GM21576 (cell line): ENCODE results near the gene ECE1.
"Not testable (repeated sequence)": the region's sequence is repeated elsewhere in the genome, so short reads cannot be mapped to it uniquely, and the experiment has no call there.

Experiments
- ATAC-seq: cut with Tn5 transposase; IDR thresholded peaks from one replicate; pipeline ENCODE4 v1.9.1; 2021; ENCODE audit warnings: mild to moderate bottlenecking, moderate library complexity; ENCODE audit not compliant: unreplicated experiment

ECE1 gene

DNA sequence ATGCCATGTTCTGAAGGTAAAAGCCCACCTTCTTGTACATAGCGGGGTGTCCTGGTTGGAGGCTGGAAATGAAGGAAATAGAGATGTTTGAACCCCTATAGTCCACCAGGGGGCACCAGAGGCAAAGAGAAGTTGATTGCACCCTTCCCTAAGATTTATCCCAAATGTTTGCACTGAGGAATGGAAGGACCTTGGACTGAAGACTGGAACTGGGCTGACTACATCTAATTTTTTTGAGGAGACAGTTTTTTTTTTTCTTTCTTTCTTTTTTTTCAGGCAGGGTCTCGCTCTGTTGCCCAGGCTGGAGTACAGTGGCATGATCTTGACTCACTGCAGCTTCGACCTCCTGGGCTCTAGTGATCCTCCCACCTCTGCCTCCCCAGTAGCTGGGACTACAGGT, 58.2 kb downstream of the ECE1 start:
- no peak for ATAC-seq

DNA sequence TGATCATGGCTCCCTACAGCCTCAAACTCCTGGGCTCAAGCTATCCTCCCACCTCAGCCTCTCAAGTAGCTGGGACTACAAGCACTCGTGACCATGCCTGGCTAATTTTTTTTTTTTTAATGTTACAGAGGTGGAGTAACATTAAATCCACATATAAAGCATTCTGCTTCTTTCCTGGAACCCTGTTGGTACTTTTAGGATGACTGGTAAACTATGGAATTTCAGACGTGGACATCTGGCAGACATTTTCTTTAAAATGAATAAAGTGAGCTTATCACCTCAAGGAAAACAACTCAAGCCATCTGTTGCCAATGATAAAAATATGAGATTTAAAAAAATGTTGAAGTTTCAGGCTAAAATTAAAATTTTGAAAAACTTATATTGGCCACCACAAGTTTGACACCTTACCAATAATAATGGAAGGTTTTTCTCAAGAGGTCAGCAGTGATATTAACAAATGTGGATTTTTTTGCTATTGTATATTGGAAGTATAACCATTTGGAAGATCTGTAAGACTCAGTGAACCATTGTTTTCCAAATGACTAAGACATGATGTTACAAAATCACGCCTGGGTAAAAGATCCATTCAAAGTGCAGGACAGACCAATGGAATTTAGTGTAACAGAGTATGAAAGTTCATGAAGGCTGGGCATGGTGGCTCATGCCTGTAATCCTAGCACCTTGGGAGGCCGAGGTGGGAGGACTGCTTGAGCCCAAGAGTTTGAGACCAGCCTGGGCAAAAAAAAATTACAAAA, 60.8 kb downstream of the ECE1 start:
- ATAC-seq = no peak

DNA sequence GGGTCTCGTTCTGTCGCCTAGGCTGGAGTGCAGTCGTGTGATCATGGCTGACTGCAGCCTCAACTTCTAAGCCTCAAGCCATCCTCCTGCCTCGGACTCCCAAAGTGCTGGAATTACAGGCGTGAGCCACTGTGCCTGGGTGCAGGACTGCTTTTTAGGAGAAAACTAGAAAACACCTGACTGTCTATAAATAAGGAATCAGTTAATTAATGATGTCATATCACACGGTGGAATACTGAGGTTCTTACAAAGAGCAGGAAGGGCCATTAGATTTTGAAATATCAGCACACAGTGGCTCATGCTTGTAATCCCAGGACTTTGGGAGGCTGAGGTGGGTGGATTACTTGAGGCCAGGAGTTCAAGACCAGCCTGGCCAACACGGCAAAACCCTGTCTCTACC, 62.0 kb downstream of the ECE1 start:
- not testable (repeated sequence) for ATAC-seq

DNA sequence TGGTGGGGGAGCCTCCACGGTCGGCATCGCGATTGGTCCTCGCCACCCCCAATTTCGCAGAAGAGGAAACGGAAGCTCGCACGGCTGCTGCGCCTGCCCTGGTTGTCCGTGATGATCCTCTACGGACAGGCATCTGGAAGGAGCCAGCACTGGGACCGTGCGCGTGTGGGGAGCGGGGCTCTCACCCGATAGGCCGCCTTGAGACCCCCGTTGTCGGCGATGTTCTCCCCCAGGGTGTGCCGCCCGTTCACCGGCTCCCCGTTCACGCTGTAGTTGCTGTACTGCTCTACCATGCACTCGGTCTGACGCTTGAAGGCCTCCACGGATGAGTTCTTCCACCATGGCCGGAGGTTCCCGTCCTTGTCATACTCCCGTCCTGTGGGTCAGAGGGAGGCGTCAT, 65.2 kb downstream of the ECE1 start:
- ATAC-seq = no peak

DNA sequence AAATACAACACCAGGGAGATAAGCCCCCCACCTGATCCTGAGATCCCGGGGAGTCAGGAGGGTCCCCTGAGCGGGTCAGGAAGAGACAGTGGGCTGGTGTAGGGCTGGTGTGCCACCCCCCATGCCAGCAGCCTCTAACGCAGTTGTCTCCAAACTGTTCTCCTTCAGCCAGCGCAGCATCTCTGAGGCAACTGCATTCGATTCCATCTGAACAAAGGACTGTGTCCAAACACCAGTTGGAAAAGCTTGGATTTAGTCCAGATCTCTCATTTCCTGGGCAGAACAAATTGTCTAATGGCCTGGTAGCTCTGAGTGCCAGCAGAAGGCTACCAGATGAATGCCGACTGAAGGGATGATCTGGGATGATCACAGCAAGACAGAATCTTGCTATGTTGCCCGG, 69.4 kb downstream of the ECE1 start:
- ATAC-seq = no peak

DNA sequence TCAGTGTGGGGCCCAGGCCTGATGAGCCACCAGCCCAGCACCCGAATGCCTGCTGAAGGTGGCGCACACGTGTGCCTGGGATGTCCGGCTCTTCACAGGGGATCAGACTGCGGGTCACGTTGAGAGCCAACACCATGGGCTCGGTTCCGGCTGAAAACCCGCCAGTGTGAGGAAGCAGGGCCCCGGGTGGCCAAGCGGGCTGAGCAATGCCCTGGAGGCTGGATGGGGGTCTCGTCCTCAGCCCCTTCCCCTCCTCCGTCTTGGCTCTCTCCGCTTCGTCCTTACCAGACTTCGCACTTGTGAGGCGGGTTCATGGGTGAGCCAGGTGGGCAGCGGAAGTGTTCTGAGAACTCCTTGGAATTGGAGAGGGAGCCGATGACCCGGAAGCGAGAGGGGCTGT, 70.6 kb downstream of the ECE1 start:
- ATAC-seq = no peak

DNA sequence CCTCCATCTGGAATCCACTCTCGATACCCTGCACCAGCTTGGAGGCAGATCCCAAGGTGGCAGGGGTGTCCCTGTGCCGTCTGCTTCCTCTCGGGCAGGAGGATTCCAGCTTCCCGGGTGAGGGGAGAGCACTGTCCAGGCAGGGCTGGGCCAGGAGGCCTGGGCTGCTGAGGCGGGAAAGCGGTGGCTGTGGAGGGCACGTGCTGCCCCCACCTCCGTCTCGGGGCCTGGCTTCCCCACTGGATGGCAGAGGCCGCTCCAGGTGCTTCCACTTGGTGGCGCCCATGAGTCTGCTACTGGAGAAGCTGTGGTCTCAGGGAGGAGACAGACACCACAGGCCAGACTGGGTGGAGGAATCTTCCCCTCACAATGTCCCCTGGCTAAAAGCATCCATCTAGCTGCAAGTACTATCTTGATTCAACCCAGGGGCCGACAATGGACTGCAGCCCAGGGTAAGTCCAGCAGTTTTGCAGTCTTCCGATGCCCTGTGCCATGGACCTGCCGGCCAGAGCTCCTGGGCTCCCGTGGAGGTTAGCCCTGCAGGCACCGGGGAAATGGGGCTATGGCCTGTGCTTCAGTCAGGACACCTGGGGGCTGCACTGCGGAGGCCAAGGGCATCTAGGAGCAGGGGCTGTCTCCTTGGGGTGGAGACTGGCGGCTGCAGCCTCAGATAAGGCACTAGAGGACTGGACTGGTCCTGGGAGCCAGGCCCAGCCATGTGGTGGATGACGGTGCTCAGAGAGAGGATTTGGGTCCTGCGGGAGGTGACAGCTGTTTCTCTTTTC, 72.3 kb downstream of the ECE1 start:
- ATAC-seq = no peak

DNA sequence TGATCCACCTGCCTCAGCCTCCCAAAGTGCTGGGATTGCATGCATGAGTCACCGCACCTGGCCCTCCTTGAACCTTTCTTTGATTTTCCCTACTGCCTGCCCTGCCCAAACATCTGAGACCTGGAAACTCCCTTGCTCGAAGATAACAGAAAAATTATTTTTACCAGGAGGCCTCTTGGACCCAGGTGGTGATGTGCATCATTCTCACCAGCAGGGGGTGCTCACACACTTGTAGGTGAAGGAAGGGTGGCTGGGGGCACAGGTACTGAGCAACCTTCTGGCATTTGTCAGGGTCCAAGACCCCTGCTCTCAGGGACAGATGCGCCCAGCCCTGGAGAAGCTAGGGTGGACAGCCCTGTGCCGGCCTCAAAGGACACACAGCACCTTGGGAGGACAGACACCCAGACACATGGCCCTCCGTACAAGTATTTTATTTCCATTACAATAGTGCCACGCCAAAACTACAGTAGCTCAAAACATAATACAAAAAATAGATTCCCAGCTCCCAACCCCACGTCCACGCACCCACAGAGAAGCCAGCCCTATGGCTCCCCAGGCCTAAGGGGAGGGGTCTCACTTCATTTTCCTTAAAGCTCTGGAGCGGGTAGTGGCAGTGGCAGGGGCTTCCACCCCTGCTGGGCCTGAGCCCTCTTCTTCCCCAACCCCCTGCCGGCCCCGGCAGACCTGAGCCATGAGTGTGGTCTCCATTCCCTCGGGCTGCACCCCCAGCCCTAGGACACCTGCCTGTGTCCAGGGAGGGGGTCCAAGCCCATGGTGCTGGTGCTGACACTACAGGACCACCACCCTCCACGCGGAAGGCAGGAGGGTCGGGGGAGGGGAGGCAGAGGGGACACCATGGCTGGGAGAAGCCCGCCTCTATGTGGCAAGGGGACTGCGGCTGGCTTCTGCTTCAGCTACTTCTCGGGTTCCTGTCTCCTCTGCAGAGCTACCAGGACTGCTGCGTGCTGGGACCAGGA, 73.1 kb downstream of the ECE1 start:
- no peak for ATAC-seq

DNA sequence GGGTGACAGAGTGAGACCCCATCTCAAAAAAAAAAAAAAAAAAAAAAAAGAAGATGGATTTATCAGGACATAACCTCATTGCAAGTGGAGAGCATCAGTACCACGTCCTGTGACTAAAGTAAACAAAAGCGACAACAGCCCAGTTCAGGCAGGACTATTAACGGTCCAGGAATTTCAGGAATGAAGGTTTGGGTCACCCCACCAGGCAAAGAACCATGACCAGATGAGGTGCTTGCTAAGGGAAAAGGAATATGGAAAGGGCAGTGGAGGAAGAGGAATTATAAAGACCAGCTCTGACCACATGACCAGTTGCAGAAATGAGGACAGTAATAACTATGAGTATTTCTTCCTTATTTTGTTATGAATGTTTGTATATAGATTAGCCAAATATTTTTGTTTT, 78.1 kb downstream of the ECE1 start:
- ATAC-seq = no peak

DNA sequence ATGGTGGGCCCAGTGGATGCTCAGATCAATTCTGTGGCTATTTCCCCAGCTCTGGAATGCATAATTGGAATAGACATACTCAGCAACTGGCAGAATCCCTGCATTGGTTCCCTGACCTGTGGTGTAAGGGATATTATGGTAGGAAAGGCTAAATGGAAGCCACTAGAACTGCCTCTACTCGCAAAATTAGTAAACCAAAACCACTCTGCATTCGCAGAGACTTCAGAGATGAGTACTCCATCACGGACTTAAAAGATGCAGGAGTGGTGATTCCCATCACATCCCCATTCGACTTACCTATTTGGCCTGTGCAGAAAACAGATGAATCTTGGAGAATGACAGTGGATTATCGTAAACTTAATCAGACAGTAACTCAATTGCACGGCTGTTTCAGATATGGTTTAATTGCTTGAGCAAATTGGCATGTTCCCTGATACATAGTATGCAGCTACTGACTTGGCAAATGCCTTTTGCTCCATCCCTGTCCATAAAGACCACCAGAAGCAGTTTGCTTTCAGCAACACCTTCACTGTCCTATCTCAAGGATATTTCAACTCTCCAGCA, 82.0 kb downstream of the ECE1 start:
- not testable (repeated sequence) for ATAC-seq

DNA sequence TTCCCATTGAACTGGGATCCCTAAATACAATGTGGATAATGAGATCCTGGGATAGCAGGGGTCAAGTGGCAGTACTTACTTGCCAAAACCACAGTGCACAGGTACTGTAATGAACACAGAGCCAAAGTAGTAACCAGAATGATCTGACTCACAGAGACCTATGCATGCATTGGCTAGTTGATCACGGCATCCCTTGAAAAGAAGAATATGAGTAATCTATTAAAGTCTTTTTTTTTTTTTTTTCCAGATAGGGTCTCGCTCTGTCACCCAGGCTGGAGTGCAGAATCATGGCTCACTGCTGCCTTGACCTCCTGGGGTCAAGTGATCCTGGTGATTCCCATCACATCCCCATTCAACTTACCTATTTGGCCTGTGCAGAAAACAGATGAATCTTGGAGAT, 84.1 kb downstream of the ECE1 start:
- ATAC-seq = no peak

DNA sequence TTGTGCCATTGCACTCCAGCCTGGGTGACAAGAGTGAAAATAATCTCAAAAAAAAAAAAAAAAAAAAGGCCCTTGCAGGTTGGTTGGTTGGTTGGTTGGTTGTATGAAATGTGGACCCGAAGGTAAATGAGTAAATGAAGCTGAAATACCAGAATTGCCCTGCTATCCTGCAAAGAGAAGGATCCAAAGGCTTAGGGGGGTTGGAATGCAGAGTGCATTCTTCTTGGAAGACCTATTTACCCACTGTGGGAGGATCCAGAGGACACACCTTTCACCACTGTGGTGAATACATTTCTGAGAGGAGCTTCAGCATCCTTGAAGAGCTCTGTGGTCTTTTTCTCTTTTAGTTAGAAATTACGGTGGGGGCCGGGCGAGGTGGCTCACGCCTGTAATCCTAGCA, 84.8 kb downstream of the ECE1 start:
- no peak for ATAC-seq

DNA sequence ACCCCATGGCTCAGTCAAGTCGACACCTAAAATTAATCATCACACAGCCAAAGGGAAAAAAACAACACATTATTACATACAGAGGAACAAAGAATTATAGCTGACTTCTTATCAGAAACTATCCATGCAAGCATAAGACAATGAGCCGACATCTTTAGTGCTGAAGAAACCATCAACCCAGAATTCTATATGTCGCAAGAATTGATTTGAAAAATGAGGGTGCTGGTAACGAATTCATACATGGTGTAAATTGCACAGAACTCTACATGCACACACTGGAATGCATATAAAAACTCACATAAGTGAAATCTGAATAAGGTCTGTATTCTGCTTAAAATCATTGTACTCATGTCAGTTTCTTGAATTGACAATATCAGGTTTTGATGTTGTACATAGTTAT, 88.6 kb downstream of the ECE1 start:
- ATAC-seq = no peak

DNA sequence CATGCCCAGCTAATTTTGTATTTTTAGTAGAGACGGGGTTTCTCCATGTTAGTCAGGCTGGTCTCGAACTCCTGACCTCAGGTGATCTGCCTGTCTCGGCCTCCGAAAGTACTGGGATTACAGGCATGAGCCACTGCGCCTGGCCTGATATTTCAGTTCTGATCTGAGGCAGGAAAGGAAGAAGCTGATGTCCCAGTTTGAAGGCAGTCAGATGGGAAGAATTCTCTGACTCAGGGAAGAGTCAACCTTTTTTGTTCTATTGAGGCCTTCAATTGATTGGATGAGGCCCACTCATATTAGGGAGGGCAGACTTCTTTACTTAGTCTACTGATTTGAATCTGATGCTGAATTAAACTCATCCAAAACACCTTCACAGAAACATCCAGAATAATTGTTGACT, 89.0 kb downstream of the ECE1 start:
- ATAC-seq = not testable (repeated sequence)

DNA sequence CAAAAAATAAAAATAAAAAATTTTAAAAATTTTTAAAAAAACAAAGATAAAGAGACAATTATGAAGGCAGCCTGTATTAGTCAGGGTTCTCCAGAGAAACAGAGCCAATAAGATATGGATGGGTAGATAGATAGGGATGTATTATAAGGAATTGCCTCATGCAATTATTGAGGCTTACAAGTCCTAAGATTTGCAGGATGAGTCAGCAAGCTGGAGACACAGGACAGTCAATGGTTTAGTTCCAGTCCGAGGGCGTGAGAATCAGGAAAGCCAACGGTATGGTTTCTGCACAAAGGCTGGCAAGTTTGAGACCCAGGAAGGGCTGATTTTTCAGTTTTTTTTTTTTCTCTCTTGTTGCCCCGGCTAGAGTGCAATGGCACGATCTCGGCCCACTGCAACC, 89.5 kb downstream of the ECE1 start:
- ATAC-seq = no peak

DNA sequence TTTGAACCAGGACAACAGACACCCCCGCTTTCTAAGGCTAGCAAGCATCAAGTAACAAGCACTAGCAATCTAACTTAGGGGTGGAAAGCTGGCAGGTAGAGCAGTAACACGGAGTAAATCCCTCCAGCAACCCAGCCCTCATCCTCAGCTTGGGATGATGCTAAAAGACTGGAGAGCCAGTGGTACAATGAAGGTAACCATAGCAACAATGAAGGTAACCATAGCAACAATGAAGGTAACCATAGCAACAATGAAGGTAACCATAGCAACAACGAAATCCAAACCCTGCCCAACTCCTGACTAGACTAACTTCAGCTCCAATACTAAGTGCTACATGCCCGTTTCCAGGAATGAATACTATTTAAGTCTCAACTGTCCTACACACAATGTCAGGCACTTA, 91.3 kb downstream of the ECE1 start:
- ATAC-seq = no peak

DNA sequence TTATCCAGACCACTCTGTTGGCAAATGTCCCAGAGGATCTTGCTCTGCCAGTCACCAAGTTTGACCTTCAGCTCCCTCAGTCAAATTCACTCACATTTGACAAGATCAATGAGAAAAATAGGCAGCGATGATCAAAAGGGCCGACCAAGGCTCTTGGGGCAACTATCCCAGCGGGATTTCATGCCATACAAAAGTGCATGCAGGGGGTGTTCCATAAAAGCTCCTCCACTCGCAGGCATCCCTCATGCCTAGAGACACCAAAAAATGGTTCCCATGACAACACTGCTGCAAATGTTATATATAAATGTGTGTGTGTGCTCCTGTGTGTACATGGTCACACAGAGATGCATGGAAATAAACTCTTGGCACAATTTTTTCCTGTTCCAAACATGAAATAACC, 97.4 kb downstream of the ECE1 start:
- no peak for ATAC-seq

DNA sequence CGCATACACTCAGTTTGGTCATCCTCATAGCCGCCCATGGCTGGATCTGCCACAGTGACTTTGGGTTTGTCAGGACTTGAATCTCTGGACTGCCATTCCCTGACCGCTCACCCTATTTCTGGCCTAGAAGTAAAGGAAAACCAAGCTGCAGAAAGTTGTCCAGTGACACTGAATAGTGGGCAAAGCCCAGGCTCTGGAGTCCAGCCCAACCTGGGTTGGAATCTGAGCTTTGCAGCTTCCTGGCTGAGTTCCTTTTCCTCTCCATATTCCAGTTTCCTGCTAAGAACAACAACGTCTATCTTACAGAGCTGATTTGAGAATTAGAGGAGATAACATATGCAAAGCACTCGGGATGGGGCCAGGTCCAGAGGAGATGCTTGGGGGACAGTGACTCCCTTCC, 98.0 kb downstream of the ECE1 start:
- ATAC-seq = no peak

DNA sequence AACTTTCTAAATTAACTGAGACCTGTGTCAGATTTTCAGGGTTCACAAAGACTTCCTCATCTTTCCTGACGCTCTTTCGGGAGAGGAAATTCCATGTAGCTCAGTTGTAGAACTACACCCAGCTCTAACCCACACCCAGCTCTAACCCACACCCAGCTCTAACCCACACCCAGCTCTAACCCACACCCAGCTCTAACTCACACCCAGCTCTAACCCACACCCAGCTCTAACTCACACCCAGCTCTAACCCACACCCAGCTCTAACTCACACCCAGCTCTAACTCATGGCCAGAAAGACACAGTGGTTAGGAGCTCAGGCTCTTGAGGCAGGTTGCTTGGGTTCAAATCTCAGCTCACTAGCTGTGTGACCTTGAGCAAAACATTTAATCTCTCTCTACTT, 99.5 kb downstream of the ECE1 start:
- ATAC-seq = not testable (repeated sequence)

DNA sequence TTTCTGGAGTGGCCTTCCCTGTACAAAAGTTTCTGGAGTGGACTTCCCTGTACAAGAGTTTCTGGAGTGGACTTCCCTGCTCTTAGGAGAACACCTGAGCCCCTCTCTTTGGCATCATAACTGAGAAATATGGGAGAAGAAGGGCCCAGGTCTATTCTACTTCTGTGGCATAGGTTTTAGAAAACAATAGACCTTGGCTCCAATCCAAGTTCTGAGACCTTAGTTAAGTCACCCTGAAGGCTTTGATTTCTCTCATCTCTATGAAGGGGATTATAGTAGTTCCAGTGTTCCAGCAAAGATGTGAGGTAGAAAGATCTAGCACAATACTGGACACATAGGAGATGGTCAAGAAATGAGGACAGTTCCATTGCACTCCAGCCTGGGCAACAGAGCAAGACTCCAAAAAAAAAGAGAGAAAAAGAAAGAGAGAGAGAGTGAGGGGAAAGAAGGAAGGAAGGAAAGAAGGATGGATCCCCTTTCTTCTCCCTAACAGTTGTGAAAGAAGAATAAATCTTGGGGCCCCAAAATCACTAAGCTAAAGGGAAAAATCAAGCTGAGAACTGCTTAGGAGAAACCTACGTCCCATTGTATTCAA, 100.3 kb downstream of the ECE1 start:
- no peak for ATAC-seq

DNA sequence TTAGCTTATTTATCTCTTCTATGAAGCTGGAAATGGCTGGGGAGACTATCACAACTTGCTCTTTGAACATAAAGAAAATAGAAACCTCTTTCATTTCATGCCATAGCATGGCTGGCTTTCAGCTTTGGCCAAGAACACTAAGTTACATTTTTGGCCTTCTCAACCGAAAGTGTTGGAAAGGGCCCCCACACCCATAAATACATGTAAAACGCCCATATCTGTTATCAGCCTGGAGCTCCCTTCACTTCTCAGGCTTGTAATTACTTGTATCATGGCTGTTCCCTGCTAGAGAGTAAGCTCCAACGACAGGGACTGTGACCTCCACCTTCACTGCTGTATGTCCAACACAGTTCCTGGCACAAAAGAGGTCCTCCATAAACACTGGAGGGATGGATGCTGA, 100.8 kb downstream of the ECE1 start:
- ATAC-seq = no peak
